ENCODE measurements around the gene HYCC1.

HYCC1 gene

DNA sequence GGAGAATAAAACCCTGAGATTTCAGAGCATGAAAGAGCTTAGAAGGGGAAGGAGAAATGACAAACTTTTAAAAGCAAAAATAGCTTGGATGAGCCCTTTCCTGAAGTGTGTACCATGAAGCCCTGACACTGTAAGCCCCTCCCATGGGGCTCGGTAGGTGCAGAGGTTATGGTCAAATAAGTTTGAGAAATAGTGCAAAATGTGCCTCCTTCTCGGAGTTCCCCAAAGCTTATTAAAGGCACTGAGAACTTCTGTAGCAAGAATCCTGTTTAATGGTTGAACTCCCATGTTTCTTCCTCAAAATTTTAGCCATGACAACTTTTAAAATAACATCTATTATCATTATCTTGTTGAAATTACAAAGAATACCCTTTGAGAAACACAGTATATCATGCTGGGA lies 10.5 kb upstream of the HYCC1 start:
- Mint-ChIP-seq H3K27ac (no peak overlapping the region), H3K36me3 (ENCODE audit: low read depth) (no peaks in the 10 kb centered on the region), H3K27me3 (peaks cover 18% of the 10 kb centered on the region), H3K4me1 (ENCODE audit: low read depth) (peaks cover 29% of the 10 kb centered on the region), H3K9me3 (no peaks in the 10 kb centered on the region), H3K4me3 (no peak overlapping the region)
- DNase-seq = no peak

DNA sequence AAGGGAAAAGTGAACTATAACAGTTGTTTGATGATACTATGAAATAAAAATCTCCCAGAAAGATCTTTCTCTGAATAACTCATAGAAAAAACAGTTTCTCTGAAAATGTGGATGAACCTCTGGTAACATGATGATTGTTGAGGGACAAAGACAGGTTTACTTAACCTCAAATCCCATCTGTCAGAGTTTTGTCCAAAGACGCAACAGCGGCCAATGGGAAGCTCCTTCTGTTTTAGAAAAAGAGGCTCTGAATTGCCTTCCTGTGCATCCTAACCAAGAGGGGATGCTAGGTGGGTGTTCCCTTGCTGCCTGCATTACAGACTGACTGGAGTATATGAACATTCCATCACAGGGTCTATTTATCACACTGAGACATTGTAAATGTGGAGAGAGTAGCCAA lies 8.9 kb upstream of the HYCC1 start:
- Mint-ChIP-seq H3K4me3 (no peak overlapping the region), H3K27me3 (peaks cover 14% of the 10 kb centered on the region), H3K4me1 (ENCODE audit: low read depth) (peaks cover 33% of the 10 kb centered on the region), H3K36me3 (ENCODE audit: low read depth) (no peaks in the 10 kb centered on the region), H3K9me3 (no peaks in the 10 kb centered on the region), H3K27ac (no peak overlapping the region)
- no peak for DNase-seq

DNA sequence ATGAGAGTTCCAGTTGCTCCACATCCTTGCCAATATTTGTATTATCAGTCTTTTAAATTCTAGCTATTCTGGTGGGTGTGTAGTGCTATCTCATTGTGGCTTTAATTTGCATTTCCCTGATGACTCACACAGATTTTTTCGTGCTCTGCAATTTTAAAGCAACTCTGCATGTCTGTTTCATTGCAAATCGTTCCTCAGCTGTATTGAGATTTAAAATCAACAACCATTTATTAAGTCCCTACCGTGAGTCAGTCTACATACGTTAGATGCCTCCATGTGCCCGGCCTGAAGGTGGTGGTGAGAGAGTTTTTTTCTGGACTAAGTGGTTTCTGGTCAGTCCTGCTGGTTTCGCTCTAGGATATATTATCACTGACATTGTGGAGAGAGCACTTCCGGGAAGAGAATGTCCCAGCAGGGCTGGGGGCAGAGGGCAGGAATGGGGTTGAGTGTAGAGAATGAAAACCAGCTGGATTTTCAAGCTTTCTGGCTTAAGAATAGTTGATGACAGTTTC lies 8.4 kb upstream of the HYCC1 start:
- peaks cover 35% of the 10 kb centered on the region for H3K4me1 Mint-ChIP-seq (ENCODE audit: low read depth)
- DNase-seq = no peak
- peaks cover 14% of the 10 kb centered on the region for H3K27me3 Mint-ChIP-seq
- H3K36me3 Mint-ChIP-seq (ENCODE audit: low read depth) = no peaks in the 10 kb centered on the region
- H3K27ac Mint-ChIP-seq = no peak overlapping the region
- no peaks in the 10 kb centered on the region for H3K9me3 Mint-ChIP-seq
- H3K4me3 Mint-ChIP-seq = no peak overlapping the region

DNA sequence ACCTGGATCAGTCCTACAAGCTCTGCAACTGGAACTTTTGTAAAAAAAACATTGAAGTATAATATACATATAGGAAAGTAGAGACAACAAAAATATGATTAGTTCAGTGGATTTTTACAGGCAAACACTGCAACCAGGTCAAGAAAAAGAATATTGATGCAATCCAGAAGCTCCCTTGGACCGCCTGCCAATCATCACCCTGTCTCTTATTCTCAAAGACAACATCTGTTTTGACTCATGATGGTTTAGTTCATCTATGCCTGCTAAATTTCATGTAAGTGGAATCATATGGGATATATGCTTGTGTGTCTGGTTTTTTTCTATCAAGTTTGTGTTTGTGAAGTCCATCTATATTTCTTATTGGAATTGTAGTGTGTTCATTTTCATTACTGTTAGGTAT lies 7.7 kb upstream of the HYCC1 start:
- no peak for DNase-seq
- no peak overlapping the region for H3K4me3 Mint-ChIP-seq
- no peaks in the 10 kb centered on the region for H3K9me3 Mint-ChIP-seq
- no peaks in the 10 kb centered on the region for H3K36me3 Mint-ChIP-seq (ENCODE audit: low read depth)
- peak overlapping the region; percentile 93 for H3K27ac Mint-ChIP-seq
- H3K27me3 Mint-ChIP-seq = peaks cover 12% of the 10 kb centered on the region
- peaks cover 41% of the 10 kb centered on the region for H3K4me1 Mint-ChIP-seq (ENCODE audit: low read depth)

DNA sequence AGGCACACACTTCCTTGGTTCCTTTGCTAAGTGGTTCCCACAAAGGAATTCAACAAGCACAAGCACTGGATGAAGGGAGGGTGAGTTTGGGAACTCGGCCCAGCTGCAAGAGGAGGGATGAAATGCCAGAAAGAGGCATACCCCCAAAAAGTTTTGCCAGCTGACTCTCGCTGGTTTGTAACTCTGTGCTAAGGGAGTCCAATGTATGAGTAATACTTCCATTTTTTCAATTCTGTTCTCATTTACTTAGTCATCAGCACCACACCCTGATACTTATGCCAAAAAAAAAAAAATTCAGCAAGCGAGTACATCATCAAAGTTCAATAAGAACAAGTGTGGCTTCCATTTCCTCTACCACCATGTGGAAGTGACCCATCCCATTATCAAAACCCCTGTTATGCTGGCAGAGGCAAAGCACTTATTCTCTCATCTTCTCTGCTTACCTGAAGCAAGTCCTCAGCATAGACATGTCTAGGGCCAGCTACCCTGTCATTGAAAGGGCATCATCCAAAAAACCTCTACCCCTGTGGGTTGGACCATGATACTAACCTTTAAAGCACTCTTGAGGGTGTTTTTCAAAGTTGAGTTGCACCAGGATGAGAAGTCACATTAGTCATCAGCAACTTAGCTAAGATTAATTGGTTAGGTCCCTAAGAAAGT lies 6.9 kb upstream of the HYCC1 start:
- DNase-seq = peak; percentile 42
- peak overlapping the region; percentile 93 for H3K27ac Mint-ChIP-seq
- no peaks in the 10 kb centered on the region for H3K9me3 Mint-ChIP-seq
- H3K36me3 Mint-ChIP-seq (ENCODE audit: low read depth) = no peaks in the 10 kb centered on the region
- H3K27me3 Mint-ChIP-seq = peaks cover 6% of the 10 kb centered on the region
- H3K4me3 Mint-ChIP-seq = peak overlapping the region; percentile 15
- peaks cover 43% of the 10 kb centered on the region for H3K4me1 Mint-ChIP-seq (ENCODE audit: low read depth)

DNA sequence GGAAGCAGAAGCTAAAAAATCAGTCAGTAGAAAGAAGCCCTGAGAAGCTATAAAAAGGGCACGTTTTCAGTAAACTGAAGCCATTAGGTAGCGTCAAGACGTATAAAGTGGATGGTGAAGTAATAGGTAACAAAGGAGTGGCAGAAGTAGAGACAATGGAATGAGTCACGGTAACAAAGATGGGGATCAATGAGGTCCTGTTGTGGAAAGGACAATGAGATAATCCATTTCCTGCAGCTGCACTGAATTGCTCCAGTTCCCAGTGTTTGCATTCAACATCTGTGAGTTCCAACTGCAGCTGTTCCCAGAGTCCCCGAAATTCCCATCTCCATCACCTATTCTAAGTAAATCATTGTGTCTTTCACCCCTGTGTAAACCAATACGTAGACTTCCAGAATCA lies 4.8 kb upstream of the HYCC1 start:
- peaks cover 54% of the 10 kb centered on the region for H3K4me1 Mint-ChIP-seq (ENCODE audit: low read depth)
- H3K27me3 Mint-ChIP-seq = peaks cover 2% of the 10 kb centered on the region
- no peak overlapping the region for H3K27ac Mint-ChIP-seq
- no peak for DNase-seq
- no peak overlapping the region for H3K4me3 Mint-ChIP-seq
- no peaks in the 10 kb centered on the region for H3K9me3 Mint-ChIP-seq
- peaks cover 3% of the 10 kb centered on the region for H3K36me3 Mint-ChIP-seq (ENCODE audit: low read depth)

DNA sequence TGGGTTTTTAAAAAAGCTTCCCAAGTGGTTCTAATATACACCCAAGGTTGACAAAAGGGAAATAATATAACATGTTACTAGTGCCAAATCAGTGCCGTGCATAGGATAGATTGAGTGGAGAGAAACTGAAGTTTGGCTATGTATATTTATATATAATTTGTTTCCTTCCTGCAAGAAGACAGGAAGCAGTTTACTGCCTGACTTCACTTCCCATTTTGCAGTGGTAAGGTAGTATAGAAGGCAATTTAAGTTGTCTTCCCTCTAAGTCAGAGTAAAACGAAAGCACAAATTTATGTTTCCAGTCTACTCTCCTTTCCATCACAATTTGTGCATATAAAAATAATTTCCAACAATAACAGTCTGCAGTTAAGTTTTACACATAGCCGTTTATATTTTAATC lies 3.4 kb upstream of the HYCC1 start:
- DNase-seq = no peak
- Mint-ChIP-seq H3K4me3 (no peak overlapping the region), H3K36me3 (ENCODE audit: low read depth) (peaks cover 4% of the 10 kb centered on the region), H3K4me1 (ENCODE audit: low read depth) (peaks cover 48% of the 10 kb centered on the region), H3K9me3 (no peaks in the 10 kb centered on the region), H3K27me3 (no peaks in the 10 kb centered on the region), H3K27ac (no peak overlapping the region)

DNA sequence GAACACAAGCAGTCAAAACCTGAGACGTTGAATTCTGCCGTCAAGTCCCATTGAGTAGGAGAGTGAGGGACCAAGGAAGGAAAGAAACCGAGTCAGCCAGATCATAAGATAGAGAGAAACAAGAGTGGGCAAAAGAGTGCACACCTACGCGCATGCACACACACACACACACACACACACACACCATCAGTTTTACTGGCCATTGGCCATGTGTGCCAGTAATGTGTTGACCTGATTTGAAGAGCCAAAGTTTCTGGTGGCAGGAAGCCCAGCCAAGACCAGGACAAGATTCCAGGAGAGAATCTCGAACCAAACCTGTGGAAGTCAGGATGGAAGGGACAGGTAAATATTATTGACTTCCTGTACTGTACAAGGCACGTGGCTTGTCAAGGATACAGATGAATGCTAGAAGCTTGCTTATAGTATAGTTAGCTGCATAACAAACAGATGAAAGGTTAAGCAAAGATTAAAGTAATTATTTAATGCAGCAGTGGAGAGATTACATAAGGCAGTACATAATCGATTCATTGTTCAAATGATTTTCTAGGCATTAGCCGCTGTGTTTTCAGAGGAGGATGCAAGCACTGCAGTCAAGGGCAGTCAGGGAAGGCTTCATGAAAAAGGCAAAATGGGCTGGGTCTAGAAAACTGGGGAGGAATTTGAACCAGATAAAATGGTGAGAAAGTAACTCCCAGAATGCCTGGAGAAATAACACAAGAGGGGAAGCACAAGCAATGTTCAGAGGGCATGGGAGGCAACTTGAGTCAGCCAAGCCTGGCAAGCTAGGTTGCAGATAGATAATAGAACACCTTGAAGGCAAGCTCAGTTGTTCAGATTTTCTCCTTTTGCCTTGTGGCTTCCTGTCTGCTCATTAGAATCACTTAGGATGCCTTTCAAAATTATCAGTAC lies 2.7 kb upstream of the HYCC1 start:
- H3K4me1 Mint-ChIP-seq (ENCODE audit: low read depth) = peaks cover 41% of the 10 kb centered on the region
- H3K9me3 Mint-ChIP-seq = no peaks in the 10 kb centered on the region
- H3K27me3 Mint-ChIP-seq = no peaks in the 10 kb centered on the region
- H3K4me3 Mint-ChIP-seq = no peak overlapping the region
- H3K27ac Mint-ChIP-seq = no peak overlapping the region
- peaks cover 4% of the 10 kb centered on the region for H3K36me3 Mint-ChIP-seq (ENCODE audit: low read depth)
- DNase-seq = no peak

DNA sequence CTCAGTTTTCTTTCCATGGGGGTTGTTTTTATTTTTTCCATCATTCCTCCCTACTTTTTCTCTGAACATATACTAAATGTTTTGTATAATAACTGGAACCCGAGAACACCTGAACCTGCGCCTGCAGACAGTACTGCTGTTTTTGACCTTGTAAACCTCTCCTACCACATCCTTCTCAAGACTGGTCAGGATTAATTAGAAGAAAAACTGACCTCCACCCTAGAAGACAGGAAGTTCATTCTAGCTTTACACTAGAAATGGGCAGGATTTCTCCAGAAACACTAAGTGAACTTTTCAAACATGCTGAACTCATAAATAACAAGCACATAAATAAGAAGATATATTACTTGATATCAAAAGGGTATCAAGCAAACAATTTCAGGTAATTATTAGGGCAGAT lies 751 bp upstream of the HYCC1 start:
- Mint-ChIP-seq H3K4me1 (ENCODE audit: low read depth) (peaks cover 25% of the 10 kb centered on the region), H3K27ac (peak overlapping the region; percentile 7), H3K9me3 (no peaks in the 10 kb centered on the region), H3K36me3 (ENCODE audit: low read depth) (peaks cover 4% of the 10 kb centered on the region), H3K27me3 (no peaks in the 10 kb centered on the region), H3K4me3 (no peak overlapping the region)
- DNase-seq = no peak

DNA sequence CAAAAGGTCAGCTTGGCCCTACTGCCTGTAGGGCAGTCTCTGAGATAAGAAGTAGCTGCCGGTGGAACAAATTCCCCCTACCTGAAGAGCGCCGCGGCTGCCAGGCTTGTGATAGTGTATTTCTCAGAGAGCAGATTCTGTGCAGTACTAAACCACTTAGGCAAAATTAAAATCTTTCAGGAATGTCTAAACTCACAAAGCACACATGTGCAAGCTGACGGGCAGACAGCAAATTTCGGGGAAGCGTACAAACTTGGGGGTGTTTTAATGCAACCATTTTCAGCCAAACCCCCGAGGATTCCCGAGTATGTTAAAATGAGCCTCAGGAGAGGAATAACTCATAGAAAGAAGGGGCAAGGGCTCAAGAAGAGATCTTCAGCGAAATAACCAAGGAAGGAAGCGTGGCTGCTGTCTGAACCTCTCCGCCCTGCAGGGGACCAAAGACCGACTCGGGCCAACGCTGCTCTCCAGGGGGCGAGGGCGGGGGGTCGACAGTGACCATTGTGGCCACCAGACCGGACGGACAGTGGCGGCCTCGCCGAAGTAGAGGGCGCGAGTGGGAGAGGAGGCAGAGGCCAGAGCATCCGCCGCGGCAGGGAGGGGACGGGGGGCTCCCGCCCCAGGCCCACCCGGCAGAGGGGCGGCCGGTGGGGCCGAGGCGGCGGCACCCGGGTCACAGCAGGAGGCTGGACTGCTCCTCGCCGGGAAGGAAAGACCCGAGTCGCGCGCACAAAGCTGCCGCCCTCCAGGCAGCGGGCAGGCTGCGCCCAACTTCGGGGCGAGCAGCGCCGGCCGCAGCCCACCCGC lies 819 bp downstream of the HYCC1 start:
- Mint-ChIP-seq H3K4me3 (no peak overlapping the region), H3K4me1 (ENCODE audit: low read depth) (peaks cover 22% of the 10 kb centered on the region), H3K9me3 (no peaks in the 10 kb centered on the region), H3K27ac (no peak overlapping the region), H3K36me3 (ENCODE audit: low read depth) (peaks cover 4% of the 10 kb centered on the region), H3K27me3 (no peaks in the 10 kb centered on the region)
- DNase-seq = peak; percentile 45

DNA sequence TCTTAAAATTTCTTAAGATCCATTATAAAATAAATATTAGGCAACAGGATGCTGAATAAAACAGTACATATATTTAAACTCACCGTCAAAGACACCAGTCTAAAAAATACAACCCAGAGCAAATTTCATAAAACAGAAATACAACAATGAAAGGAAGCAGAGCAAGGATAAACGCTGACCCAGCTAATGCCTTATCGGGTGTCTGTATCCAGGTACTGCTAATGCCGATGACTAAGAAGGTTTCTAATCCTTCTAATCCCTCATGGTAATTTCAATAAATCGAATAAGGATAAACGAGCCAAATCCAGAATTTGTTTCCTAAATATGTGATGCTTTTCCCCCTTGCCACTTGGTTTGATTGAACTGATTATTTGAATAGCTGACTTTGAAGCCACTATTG lies 1.7 kb downstream of the HYCC1 start:
- Mint-ChIP-seq H3K4me1 (ENCODE audit: low read depth) (peaks cover 21% of the 10 kb centered on the region), H3K4me3 (no peak overlapping the region), H3K27me3 (no peaks in the 10 kb centered on the region), H3K27ac (no peak overlapping the region), H3K9me3 (no peaks in the 10 kb centered on the region), H3K36me3 (ENCODE audit: low read depth) (peaks cover 4% of the 10 kb centered on the region)
- no peak for DNase-seq

DNA sequence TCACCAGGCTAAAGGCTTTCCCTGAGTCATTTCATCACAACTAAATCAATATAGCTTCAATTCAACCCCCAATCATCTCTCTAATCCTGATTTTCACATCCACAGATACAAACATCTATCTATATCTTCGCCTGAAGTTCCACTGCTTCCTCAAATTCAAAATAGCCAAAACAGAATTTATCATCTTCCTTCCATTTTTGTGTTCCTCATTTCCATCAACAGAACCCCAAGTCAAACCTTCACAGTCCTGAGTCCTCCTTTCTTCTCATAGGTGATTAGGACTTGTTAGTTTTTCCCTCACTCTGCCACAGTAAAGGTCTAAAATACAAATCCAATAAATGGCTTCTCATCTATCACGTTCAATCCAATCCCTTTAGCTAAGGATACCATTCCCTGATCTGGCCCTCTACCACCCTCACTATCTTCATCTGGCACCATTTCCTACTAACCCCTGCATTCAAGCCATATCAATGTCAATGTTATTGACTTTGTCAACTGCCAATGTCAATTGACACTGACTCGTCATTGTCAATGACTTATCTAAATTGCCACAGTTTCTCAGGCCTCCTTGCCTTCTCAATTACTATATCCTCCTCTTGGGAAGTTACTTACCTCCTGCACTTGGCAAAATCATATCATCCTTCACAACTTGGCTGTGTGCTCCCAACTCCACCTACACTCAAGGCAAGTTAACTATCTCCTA lies 2.6 kb downstream of the HYCC1 start:
- Mint-ChIP-seq H3K27me3 (no peaks in the 10 kb centered on the region), H3K36me3 (ENCODE audit: low read depth) (peaks cover 4% of the 10 kb centered on the region), H3K4me3 (no peak overlapping the region), H3K9me3 (no peaks in the 10 kb centered on the region), H3K27ac (no peak overlapping the region), H3K4me1 (ENCODE audit: low read depth) (peaks cover 12% of the 10 kb centered on the region)
- DNase-seq = no peak

DNA sequence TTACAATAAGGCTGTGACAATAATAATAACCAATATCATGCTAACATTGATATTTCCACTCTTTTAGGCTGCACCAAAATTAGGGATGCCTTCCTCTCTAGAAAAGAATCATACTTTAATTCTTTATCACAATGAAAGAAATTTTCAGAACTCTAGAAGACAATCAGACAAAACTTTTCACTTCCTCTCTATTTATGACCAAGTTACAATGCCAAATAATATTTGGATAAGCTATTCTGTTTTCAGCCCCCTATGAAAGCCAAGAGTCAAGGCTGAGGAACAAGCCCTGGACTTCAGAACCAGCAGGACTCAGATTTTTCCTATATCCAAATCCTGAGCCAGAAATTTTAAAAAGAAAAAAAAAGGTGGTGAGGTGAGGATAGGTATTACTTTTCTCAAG lies 4.6 kb downstream of the HYCC1 start:
- Mint-ChIP-seq H3K4me1 (ENCODE audit: low read depth) (peaks cover 6% of the 10 kb centered on the region), H3K4me3 (no peak overlapping the region), H3K36me3 (ENCODE audit: low read depth) (peaks cover 4% of the 10 kb centered on the region), H3K27ac (no peak overlapping the region), H3K27me3 (no peaks in the 10 kb centered on the region), H3K9me3 (no peaks in the 10 kb centered on the region)
- no peak for DNase-seq

DNA sequence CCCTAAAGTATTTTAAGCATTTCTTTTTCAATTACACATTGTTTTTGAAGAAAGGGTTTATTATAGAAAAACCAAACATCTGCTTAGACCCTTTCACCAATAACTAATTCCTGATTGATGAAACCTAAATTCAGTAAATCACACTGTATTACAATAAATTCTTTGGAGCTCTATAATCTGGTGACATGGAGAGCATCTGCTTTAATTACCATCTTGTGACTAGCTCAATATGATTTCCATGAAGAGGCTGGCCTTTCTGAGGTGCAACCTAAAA lies 9.7 kb downstream of the HYCC1 start:
- Mint-ChIP-seq H3K4me3 (no peak overlapping the region), H3K4me1 (ENCODE audit: low read depth) (peaks cover 21% of the 10 kb centered on the region), H3K27me3 (no peaks in the 10 kb centered on the region), H3K27ac (no peak overlapping the region), H3K36me3 (ENCODE audit: low read depth) (no peaks in the 10 kb centered on the region), H3K9me3 (no peaks in the 10 kb centered on the region)
- DNase-seq = no peak

Data from activated T-cell treated with anti-CD3 and anti-CD28 coated beads, Interleukin-2, amount 50 U/mL, for 24 hours (primary cell).